ENCODE measurements around the gene KCNT1. TPM values are rescaled to one million over a fixed set of nuclear protein-coding genes. Genes with fewer than 3 reads are reported as not detected.

The KCNT1 gene
- total RNA-seq, 1 donor from 2014 or later: not detected

Other genes starting within 250 kb of the KCNT1 start
- gene PPP1R26, start 222.4 kb upstream of the KCNT1 start, total RNA-seq: 25.9 and 27.9 TPM in 2 replicates
- gene MRPS2, start 201.5 kb upstream of the KCNT1 start, total RNA-seq: 15.5 and 17.8 TPM in 2 replicates
- not detected in 2 replicates for gene LCN1, start 180.7 kb upstream of the KCNT1 start, total RNA-seq
- not detected in 2 replicates for gene OBP2A, start 156.1 kb upstream of the KCNT1 start, total RNA-seq
- not detected in 2 replicates for gene PAEP, start 140.4 kb upstream of the KCNT1 start, total RNA-seq
- not detected in 2 replicates for gene GLT6D1, start 62.6 kb upstream of the KCNT1 start, total RNA-seq
- gene LCN9, start 38.9 kb upstream of the KCNT1 start, total RNA-seq: not detected in 2 replicates
- gene SOHLH1, start 2.7 kb upstream of the KCNT1 start, total RNA-seq: not detected in 2 replicates
- 23.2 and 26.2 TPM in 2 replicates for gene CAMSAP1, start 205.4 kb downstream of the KCNT1 start, total RNA-seq

Measured in bronchial epithelial cell (primary cell).